ENCODE data around the gene TNFRSF9. TPM values are rescaled to one million over a fixed set of nuclear protein-coding genes. Genes with fewer than 3 reads are reported as not detected.

Gene TNFRSF9
- polyA plus RNA-seq, 1 donor from 2014 or later, result not detected

DNA sequence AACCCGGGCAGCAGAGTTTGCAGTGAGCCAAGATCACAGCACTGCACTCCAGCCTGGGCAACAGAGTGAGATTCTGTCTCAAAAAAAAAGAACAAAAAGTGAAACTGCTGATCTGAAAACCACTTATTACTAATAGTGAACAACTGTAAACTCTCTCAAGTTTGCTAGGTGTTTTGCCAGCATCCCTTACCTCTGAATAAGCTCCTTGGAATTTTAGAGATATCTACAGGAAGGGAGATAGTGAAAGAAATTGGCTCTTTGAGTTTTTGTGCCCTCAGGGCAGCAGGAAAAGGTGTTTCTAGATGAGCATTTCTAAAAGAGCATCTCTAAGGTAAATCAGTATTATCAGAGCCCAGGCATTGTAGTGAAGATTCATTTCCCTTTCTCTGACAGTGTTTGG lies 47.9 kb upstream of the TNFRSF9 start:
- Histone ChIP-seq H3K4me3 (ENCODE audit: low read length) (no peak overlapping the region), H3K4me2 (ENCODE audit: low read length) (no peak overlapping the region), H3K9me3 (ENCODE audit: low read length) (no peaks in the 10 kb centered on the region), H4K20me1 (ENCODE audit: insufficient read depth) (no peaks in the 10 kb centered on the region), H2AFZ (ENCODE audit: low read depth, low read length) (no peak overlapping the region), H3K9ac (ENCODE audit: low read length) (no peak overlapping the region), H3K27me3 (ENCODE audit: insufficient read depth, low read depth, low read length) (no peaks in the 10 kb centered on the region), H3K27ac (ENCODE audit: low read length) (no peak overlapping the region), H3K9me2 (ENCODE audit: insufficient read depth, low read length) (no peaks in the 10 kb centered on the region), H3F3A (ENCODE audit: insufficient read depth, low read length, poor library complexity, severe bottlenecking) (no peaks in the 10 kb centered on the region), H3K79me2 (replicated peaks; ENCODE audit: insufficient read depth, low read length) (no peaks in the 10 kb centered on the region), H3K36me3 (ENCODE audit: insufficient read depth, low read length) (no peaks in the 10 kb centered on the region)
- TF ChIP-seq CTCF (IDR thresholded peaks at IDR 0.05; ENCODE audit: poor library complexity, severe bottlenecking) (no peak), EZH2 (IDR thresholded peaks at IDR 0.05; ENCODE audit: borderline replicate concordance, insufficient read depth, low read length, poor library complexity, severe bottlenecking) (no peak), MXI1 (conservative IDR thresholded peaks at IDR 0.05; ENCODE audit: poor library complexity, severe bottlenecking) (no peak), TAF1 (IDR thresholded peaks at IDR 0.05; ENCODE audit: low read depth) (no peak), SMC3 (conservative IDR thresholded peaks at IDR 0.05; ENCODE audit: poor library complexity) (no peak), POLR2AphosphoS5 (IDR thresholded peaks at IDR 0.05) (no peak), EP300 (conservative IDR thresholded peaks at IDR 0.05; ENCODE audit: poor library complexity, severe bottlenecking) (no peak), RAD21 (conservative IDR thresholded peaks at IDR 0.05) (no peak)
- TF ChIP-seq, protein P1, sequence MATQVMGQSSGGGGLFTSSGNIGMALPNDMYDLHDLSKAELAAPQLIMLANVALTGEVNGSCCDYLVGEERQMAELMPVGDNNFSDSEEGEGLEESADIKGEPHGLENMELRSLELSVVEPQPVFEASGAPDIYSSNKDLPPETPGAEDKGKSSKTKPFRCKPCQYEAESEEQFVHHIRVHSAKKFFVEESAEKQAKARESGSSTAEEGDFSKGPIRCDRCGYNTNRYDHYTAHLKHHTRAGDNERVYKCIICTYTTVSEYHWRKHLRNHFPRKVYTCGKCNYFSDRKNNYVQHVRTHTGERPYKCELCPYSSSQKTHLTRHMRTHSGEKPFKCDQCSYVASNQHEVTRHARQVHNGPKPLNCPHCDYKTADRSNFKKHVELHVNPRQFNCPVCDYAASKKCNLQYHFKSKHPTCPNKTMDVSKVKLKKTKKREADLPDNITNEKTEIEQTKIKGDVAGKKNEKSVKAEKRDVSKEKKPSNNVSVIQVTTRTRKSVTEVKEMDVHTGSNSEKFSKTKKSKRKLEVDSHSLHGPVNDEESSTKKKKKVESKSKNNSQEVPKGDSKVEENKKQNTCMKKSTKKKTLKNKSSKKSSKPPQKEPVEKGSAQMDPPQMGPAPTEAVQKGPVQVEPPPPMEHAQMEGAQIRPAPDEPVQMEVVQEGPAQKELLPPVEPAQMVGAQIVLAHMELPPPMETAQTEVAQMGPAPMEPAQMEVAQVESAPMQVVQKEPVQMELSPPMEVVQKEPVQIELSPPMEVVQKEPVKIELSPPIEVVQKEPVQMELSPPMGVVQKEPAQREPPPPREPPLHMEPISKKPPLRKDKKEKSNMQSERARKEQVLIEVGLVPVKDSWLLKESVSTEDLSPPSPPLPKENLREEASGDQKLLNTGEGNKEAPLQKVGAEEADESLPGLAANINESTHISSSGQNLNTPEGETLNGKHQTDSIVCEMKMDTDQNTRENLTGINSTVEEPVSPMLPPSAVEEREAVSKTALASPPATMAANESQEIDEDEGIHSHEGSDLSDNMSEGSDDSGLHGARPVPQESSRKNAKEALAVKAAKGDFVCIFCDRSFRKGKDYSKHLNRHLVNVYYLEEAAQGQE (IDR thresholded peaks at IDR 0.05; ENCODE audit: borderline replicate concordance), result no peak

DNA sequence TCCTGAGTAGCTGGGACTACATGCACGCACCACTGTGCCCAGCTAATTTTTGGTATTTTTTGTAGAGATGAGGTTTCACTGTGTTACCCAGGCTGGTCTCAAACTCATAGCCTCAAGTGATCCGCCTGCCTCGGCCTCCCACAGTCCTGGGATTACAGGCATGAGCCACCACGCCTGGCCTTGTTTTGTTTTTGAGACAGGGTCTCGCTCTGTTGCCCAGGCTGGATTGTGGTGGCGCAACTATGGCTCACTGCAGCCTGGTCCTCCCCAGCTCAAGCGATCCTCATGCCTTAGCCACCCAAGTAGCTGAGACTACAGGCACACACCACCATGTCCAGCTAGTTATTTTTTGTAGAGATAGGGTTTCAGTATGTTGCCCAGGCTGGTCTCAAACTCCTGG lies 46.9 kb upstream of the TNFRSF9 start:
- H3K9ac ChIP-seq (ENCODE audit: low read length), result no peak overlapping the region
- H3K4me3 ChIP-seq (ENCODE audit: low read length), result no peak overlapping the region
- no peaks in the 10 kb centered on the region for H3F3A ChIP-seq (ENCODE audit: insufficient read depth, low read length, poor library complexity, severe bottlenecking)
- no peak overlapping the region for H3K4me2 ChIP-seq (ENCODE audit: low read length)
- TF ChIP-seq SMC3 (conservative IDR thresholded peaks at IDR 0.05; ENCODE audit: poor library complexity), result no peak
- no peak for TF ChIP-seq TAF1 (IDR thresholded peaks at IDR 0.05; ENCODE audit: low read depth)
- TF ChIP-seq MXI1 (conservative IDR thresholded peaks at IDR 0.05; ENCODE audit: poor library complexity, severe bottlenecking), result no peak
- TF ChIP-seq RAD21 (conservative IDR thresholded peaks at IDR 0.05), result no peak
- no peak for TF ChIP-seq EP300 (conservative IDR thresholded peaks at IDR 0.05; ENCODE audit: poor library complexity, severe bottlenecking)
- no peak for TF ChIP-seq POLR2AphosphoS5 (IDR thresholded peaks at IDR 0.05)
- no peak for TF ChIP-seq EZH2 (IDR thresholded peaks at IDR 0.05; ENCODE audit: borderline replicate concordance, insufficient read depth, low read length, poor library complexity, severe bottlenecking)
- TF ChIP-seq, protein P1 (IDR thresholded peaks at IDR 0.05; ENCODE audit: borderline replicate concordance), result no peak
- TF ChIP-seq CTCF (IDR thresholded peaks at IDR 0.05; ENCODE audit: poor library complexity, severe bottlenecking), result no peak
- H3K9me2 ChIP-seq (ENCODE audit: insufficient read depth, low read length), result no peaks in the 10 kb centered on the region
- H3K27me3 ChIP-seq (ENCODE audit: insufficient read depth, low read depth, low read length), result no peaks in the 10 kb centered on the region
- H3K79me2 ChIP-seq (replicated peaks; ENCODE audit: insufficient read depth, low read length), result no peaks in the 10 kb centered on the region
- H3K9me3 ChIP-seq (ENCODE audit: low read length), result no peaks in the 10 kb centered on the region
- H4K20me1 ChIP-seq (ENCODE audit: insufficient read depth), result no peaks in the 10 kb centered on the region
- no peaks in the 10 kb centered on the region for H3K36me3 ChIP-seq (ENCODE audit: insufficient read depth, low read length)
- no peak overlapping the region for H2AFZ ChIP-seq (ENCODE audit: low read depth, low read length)
- no peak overlapping the region for H3K27ac ChIP-seq (ENCODE audit: low read length)
